NCI-H1048 (cell line): Measurements from ENCODE around the gene HEATR9.

ENCODE experiments used
- DNase-seq: peaks from one replicate; lab custom pipeline; 2025; lab: John Stamatoyannopoulos, UW

Gene HEATR9

DNA sequence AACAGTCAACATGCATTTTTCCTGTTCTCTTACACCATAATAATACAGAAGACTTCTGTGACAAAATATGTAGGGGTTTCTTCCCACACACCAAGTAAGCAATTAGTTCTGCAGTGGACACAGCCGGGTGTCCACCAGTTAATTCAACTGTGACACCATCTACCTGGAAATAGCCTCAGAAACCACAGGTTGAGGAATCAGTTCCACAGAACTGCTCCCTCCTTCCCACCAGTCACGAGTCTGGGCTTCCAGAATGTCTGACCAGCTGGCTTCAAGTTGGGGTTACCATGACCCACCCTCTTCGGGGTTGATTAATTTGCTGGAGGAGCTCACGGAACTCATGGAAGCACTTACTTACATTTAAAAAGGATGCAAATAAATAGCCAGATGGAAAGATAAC is 25.1 kb upstream of the HEATR9 start:
- DNase-seq: no peak

GRCh38 chr17:35892091-35893035 is 23.7 kb upstream of the HEATR9 start:
- DNase-seq: no peak

DNA sequence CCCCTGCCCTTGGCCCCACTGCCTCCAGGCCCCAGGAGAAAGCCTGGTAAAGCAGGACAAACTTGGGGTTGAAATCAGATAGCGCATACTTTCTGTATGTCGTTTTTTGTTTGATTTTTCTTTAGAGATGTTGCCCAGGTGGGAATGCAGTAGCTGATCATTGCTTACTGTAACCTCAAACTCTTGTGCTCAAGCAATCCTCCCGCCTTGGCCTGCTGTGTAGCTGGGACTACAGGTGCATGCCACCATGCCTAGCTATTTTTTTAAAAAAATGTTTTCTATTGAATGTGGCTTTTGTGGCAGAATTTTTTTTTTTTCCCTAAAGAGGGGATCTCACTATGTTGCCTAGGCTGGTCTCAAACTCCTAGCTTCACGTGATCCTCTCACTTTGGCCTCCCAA is 22.6 kb upstream of the HEATR9 start:
- DNase-seq: no peak

GRCh38 chr17:35890774-35891155 is 22.1 kb upstream of the HEATR9 start:
- DNase-seq: no peak

DNA sequence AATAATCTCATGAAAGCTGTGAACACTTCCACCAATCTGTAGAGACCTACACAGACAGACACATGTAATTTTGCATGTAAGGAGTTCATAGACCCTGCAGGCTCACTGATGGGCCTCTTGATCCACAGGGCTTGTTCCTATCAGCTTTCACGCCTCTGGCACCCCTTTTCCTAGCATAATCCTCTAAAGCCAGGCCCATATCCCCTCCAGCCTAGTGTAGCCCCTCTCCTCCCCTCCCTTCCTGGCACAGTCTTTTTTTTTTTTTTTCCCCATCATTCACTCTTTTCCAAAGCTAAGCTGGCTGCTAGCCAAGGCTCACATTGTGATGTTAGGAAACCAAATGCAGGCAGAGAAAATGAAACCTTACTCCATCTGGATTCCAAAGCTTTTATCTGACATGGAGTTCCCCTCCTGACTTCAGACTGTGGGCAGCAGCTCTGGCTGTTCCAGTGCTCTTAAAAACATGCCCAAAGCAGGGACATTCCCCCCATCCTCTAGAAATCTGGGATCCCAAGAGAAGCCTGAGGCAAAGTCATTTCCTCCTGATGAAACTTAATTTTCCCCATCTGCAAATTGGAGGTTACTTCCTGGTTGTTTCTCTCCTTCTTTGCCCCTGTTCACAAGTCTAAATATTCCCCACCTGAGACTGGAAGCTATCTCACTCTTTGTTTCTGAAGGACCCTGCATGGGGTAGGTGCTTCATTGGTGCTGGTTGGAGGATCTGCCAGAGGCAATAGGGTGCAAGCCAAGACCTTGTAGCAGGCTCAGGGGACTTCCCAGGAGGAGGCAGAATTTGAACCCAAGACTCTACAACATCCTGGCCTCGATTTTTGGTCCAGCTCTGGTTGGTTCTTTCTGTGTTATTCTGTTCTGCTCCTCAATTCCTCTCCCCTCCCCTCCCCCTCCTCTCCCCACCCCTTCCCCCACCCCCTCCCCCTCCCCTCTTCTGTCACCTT is 21.4 kb upstream of the HEATR9 start:
- no peak for DNase-seq

DNA sequence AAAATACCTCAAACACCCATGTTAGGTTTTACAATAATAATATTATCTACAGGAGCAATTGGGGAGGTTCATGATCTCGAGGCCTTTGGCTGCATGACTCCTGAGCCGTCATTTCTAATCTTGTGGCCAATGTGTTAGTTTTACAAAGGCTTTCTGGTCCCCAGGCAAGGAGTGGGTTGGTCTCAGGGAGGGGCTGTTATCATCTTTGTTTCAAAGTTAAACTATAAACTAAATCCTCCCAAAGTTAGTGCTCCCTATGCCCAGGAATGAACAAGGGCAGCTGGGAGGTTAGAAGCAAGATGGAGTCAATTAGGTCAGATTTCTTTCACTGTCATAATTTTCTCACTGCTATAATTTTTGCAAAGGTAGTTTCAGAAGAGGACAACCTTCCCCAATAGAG is 20.6 kb upstream of the HEATR9 start:
- no peak for DNase-seq

DNA sequence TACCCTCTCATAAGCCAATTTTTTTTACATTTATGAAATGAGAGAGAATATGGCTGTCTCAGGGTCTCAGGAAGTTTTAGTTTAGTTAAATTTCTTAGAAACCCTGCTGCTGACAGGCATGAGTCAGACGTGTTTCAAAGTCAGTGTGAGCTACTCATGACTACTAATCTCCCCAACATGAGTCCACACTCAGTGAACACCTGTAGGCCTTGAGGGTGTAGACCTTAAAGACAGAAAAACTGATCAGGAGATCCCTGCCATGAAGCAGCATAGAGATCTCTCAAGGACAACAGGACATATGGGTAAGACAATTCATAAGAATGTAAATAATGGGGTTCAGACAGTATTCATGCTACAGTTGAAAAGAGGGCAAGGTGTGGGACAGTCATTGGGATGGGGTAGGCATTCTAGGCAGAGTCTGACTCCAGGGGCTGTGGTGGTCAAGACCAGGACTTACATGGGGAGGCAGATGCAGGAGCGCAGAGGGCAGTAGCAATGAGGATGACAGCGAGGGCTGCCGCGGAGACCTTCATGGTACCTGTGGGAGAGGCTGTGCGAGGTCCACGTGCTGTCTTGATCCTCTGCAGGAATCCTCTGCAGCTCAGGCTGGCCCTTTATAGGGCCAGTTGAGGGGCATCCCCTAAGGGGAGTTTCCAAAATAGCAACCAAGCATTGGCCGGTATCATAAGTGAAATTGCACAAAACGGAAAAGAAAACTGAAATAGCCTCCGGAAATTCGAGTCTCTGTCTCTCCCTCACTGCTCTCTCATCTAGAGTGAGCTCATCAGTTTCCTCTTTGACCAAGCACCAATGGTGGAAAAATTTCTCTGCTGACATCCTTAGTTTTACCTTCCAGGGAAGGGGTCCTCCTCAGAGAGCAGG is 11.3 kb upstream of the HEATR9 start, which contains the start of gene CCL5:
Gene CCL5 (minus strand): TSS at position 588 of the 882 bp plus-strand sequence.
- no peak for DNase-seq

- DNase-seq: no peak
Observed at GRCh38 chr17:35878361-35878760, 9.7 kb upstream of the HEATR9 start.

DNA sequence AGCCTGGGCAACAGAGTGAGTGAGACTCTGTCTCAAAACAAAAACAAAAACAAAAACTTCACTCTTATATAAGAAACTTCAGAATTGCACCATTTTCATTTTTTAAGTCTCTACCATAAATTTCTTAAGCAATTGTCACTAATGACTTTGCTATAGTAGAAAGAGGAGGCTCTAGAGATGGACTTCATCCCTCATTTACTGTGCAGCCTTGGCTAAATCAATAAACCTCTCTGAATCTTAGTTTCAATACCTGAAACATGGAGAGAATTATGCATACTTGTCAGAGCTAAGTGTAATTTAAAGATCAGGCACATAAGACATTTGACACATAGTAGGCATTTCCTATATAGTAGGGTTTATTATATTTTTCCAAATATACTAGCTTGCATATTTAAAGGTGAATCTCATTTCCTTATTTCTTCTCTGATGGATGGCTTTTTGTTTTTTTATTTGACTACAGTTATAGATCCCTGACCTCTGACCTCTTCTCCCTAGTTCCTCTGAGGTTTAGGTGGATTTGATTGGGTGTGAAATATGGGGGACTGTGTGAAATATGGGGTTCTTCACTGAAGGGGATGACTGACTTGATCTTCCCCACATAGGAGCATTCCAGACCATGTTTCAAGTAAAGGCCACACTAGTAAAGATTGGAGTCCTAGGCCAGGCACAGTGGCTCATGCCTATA is 8.8 kb upstream of the HEATR9 start:
- no peak for DNase-seq

- DNase-seq: no peak
Observed at GRCh38 chr17:35876534-35876933, 7.8 kb upstream of the HEATR9 start.

DNA sequence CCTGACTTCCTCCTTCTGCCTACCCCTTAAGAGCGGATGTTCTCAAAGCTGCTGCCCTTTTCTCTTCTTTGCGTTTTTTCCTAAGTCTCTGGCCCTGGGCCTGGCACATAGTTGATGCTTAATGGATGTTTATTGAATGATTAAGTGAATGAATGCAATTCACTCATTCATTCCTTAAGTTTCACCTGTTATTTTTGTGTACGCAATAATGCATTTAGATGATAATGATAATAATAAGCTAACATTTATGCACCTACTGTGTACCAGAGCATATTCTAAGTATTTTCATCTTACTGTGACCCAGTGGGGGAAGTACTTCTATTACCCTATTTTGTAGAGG is 7.1 kb upstream of the HEATR9 start:
- DNase-seq: no peak

DNA sequence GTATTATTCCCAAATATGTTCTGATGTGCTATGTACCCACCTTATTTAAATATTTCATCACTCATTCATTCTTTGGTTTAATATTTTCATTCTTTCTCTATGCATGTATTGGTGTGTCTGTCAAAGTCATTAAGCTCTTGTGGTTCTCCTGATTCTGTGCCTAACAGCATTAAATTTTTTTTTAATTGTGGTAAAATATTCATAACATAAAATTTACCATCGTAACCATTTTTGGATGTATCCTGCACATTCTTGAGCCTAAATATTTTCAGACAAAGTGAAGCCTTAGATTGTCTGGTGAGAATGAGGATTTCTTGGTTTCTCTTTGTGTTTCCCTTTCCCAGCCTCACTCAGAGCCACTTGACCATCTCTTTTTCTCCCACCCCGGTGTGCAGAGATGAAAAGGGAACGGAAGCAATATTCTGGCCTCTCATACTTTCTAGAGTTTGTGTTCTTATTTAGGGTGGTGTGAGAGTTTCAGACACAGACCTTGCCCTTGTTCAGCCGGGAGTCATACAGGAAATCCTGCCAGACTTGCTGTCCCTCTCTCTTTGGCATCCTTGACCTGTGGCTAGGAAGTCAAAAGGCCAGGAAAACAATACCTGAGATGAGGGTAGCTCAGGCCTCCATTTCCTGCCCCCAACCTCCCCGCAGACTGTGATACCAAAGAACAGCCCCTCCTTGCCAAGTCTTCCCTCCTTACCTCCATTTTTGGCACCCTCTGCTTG is 6.5 kb upstream of the HEATR9 start:
- DNase-seq: no peak

GRCh38 chr17:35872196-35872980 is 3.7 kb upstream of the HEATR9 start:
- no peak for DNase-seq

DNA sequence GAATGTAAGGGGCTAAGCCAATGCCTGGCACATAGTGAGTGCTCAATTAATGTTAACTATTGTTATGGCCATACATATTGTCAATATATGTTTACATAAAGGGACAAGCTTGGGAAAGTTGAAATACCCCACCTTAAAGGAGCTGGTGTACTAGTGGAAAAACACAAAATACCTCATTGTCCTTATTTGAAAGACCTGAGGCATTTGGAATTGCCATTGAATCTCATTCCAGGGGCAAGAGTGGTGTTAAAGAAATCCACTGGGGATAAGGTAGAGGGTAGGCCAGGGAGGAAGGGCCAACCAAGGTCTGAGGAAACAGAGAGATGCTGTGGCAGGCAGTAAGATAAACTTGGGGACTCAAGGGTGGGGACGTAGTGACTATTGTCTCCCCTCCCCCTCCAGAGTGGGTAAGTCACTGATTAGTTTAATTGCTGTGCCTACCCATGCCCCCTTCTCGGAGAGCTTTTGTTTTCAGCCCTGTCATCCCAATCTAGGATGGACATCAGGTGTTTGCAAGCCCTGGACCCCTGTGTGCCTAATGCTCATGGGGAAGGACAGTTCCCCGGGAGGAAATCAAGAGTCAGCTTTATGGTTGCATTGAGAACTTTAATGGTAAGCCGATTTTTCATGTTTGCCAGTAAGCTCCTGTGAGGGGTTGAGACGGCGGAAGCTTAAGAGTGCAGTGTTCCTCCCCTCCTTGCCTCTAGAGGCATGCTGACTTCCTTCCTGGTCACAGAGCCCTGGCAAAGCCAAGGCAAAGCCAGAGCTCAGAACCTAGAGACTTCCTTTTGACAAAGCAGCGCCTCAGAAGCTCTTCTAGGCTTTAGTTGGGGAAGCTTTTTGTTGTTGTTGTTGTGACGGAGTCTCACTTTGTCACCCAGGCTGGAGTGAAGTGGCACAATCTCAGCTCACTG is 2.5 kb upstream of the HEATR9 start:
- DNase-seq: no peak

DNA sequence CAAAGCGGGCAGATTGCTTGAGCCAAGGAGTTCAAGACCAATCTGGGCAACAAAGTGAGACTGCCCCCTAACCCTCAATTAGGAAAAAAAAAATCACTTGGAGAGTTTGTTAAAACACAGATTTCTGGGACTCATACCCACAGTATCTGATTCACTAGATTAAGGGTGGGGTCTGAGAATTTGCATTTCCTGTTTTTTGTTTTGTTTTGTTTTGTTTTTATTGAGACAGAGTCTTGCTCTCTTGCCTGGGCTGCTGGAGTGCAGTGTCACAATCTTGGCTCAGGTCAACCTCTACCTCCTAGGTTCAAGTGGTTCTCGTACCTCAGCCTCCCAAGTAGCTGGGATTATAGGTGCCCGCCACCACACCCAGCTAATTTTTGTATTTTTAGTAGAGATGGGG is 1.1 kb downstream of the HEATR9 start:
- DNase-seq: no peak

- no peak for DNase-seq
Observed at GRCh38 chr17:35866341-35866950, 2.2 kb downstream of the HEATR9 start.

- DNase-seq: no peak
Observed at GRCh38 chr17:35865412-35866340, 3.0 kb downstream of the HEATR9 start.
